Stimulated activated CD4-positive, alpha-beta T cell treated with anti-CD3 and anti-CD28 coated beads, Interleukin-15, amount 100 ng/mL, for 24 hours (primary cell): Measurements from ENCODE around the gene SYN1.
A peak's percentile ranks its signal among the peaks of the same experiment; 100 is the strongest.

Experiments used
- DNase-seq: peaks from one replicate; pipeline ENCODE4 v3.0.0-alpha.2; 2020

SYN1 gene

GRCh38 chrX:47593522-47593921, 26.1 kb downstream of the SYN1 start:
- no peak for DNase-seq

GRCh38 chrX:47590984-47591383, 28.7 kb downstream of the SYN1 start:
- no peak for DNase-seq

- DNase-seq, result no peak
Measured at GRCh38 chrX:47587906-47588735, 31.5 kb downstream of the SYN1 start.

GRCh38 chrX:47587091-47587891, 32.4 kb downstream of the SYN1 start:
- DNase-seq, result no peak

- DNase-seq, result no peak
Measured at GRCh38 chrX:47586043-47586787, 33.4 kb downstream of the SYN1 start.

- DNase-seq, result no peak
Measured at GRCh38 chrX:47585273-47585672, 34.4 kb downstream of the SYN1 start.

GRCh38 chrX:47584714-47585113, 34.9 kb downstream of the SYN1 start:
- DNase-seq, result no peak

GRCh38 chrX:47583240-47583861, 36.3 kb downstream of the SYN1 start:
- DNase-seq, result no peak

- DNase-seq, result peak; percentile 90
Measured at GRCh38 chrX:47581731-47582647, 37.7 kb downstream of the SYN1 start, which contains the start of gene TIMP1. Gene TIMP1, plus strand, starts transcription at chrX:47582436. Its CDS starts 980 bp downstream, at chrX:47583416.

- DNase-seq, result peak; percentile 61
Measured at GRCh38 chrX:47579537-47579936, 40.1 kb downstream of the SYN1 start.

- DNase-seq, result no peak
Measured at GRCh38 chrX:47578692-47579091, 41.0 kb downstream of the SYN1 start.

- no peak for DNase-seq
Measured at GRCh38 chrX:47577901-47578300, 41.8 kb downstream of the SYN1 start.

GRCh38 chrX:47577424-47577823, 42.2 kb downstream of the SYN1 start:
- no peak for DNase-seq

- DNase-seq, result no peak
Measured at GRCh38 chrX:47576021-47576898, 43.4 kb downstream of the SYN1 start.

- DNase-seq, result no peak
Measured at GRCh38 chrX:47574547-47575301, 44.9 kb downstream of the SYN1 start.

GRCh38 chrX:47574076-47574546, 45.5 kb downstream of the SYN1 start:
- no peak for DNase-seq

GRCh38 chrX:47573341-47574075, 46.1 kb downstream of the SYN1 start:
- DNase-seq, result no peak

GRCh38 chrX:47572773-47573340, 46.8 kb downstream of the SYN1 start:
- no peak for DNase-seq

GRCh38 chrX:47571896-47572295, 47.8 kb downstream of the SYN1 start:
- no peak for DNase-seq
